ENCODE results near the gene RUVBL1.

RUVBL1 gene

DNA sequence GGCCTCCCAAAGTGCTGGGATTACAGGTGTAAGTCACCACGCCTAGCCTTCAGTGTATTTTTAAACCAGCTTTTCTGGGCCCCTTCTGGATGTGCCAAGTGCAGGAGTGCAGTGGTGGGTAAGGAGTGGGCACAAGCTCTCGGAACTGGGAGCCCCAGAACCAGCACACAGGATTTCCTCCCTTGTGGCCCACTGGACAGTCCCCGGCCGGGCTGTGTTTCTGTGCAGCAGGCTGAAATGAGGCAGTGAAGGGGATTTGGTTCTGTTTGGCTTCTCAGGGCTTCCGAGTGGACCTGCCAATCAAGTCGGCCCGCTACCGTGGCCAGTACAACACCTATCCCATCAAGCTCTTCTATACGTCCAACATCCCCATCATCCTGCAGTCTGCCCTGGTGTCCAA lies 56.9 kb downstream of the RUVBL1 start:
- no peak for DNase-seq (ENCODE audit: low read depth)

DNA sequence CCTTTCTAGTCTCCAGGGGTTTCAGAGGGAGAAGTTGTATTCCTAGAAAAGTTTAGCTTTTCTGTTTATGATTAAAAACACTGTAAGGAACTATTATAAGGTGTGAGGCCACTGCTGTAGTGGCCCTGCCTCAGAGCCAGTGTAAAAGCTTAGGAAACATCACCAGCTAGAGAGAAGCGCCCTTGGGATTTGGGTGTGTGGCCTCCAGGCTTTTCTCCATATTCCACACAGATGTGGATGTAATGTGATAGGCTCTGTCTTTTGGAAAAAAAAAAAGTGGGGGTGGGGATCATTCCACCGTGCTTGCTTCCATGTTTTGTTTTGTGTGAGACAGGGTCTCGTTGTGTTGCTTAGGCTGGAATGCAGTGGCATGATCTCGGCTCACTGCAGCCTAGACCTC lies 57.5 kb downstream of the RUVBL1 start:
- DNase-seq (ENCODE audit: low read depth) = peak; percentile 74

DNA sequence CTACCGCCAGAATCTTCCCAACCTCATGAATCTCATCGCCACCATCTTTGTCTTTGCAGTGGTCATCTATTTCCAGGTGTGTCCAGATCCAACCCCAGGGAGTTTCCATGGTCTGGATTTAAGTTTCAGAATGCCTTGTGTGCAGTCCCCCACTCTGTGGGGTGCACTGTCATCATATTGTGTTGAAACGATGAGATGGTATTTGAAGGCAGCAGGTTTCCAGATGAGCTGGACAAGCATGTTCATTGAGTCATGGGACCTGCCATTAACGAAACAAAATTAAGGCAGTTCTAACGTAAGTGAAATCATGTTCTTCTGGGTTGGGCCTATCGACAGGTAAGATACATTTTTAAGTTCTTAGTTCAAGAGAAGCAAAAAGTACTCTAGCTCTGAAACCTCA lies 58.6 kb downstream of the RUVBL1 start:
- no peak for DNase-seq (ENCODE audit: low read depth)

DNA sequence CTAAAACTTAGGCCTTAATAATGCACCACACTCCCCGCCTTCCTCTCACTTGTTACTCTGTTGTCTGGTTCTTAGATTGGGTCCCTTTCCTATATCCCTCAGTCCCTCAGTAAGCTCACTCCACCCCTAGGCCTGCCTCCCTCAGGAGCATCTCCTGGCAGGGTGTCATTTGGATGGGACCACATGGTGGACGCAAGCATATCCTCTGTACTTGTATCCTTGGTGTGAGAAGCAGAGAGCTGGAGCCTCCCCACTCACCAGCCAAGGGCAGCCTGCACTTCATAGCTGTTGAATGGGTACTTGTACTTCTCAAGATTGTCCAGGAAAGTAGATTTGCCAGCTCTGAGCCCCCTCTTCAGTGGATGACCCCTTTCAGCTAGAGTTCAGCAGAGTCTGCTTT lies 59.7 kb downstream of the RUVBL1 start:
- no peak for DNase-seq (ENCODE audit: low read depth)

DNA sequence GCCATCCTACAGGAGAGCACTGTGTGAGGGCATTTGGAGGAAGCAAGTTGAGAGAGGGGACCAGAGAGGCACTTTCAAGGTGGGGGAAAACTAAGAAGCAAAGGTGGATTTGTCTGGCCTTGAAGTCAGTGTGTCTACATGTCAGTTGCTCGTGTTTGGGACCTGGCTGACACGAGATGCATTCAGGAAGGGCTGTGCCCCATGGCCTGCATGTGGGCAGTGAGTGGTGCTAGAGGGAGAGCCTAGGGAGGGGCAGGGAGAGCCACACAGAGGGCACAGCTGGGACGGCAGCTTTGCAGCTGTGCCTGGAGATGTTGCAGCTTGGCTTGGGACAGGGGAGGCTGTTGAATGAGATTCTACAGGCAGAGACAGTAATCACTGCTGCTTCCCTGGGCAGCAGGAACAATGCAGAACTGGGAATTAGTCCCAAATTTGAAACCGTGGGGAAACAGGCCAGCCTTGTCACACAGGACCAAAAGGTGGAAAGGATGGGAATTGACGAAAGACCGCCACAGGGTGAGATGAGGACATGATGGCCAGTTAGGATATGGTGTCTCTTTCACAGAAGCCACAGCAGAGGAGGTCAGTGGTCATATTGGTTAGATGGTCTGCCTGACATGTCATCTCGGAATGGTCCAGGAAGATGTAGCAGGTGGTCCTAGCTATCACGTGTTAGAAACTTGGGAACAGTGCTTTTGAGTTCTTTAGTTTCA lies 61.4 kb downstream of the RUVBL1 start:
- DNase-seq (ENCODE audit: low read depth) = no peak

DNA sequence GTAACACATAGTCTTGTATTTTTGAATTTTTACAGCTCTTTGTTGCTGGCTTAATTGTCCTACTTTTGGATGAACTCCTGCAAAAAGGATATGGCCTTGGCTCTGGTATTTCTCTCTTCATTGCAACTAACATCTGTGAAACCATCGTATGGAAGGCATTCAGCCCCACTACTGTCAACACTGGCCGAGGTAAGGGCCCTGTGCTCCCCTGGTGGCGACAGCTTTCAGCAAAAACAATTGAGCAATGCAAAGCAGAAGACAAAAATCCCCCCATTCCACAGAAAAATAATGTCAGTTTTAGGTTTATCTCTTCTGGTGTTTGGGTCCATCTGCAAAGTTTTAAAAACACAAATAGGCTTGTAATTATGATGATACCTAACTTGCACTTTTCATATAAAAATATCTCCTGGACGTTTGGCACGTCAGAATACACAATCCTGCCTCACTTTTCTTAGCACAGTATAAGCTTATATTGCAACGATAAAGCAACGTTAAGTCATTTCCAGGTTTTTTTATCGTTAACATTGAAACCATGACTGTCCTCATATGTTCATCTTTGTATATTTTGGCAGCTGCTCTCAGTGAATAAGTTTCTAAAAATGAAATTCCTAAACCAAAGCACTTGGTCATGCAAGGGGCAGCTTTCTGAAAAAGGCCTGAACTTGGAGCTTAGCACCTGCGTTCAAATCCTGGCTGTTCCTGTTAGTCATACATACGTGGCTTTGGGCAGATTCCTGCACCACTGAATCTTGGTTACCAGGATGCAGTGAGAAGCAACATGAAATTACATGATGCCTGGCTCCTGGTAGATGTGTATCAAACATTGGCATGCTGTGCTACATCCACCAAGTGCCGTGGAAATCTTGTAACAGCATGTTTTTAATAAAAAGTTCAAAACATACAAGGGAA lies 62.9 kb downstream of the RUVBL1 start:
- peak; percentile 94 for DNase-seq (ENCODE audit: low read depth)

DNA sequence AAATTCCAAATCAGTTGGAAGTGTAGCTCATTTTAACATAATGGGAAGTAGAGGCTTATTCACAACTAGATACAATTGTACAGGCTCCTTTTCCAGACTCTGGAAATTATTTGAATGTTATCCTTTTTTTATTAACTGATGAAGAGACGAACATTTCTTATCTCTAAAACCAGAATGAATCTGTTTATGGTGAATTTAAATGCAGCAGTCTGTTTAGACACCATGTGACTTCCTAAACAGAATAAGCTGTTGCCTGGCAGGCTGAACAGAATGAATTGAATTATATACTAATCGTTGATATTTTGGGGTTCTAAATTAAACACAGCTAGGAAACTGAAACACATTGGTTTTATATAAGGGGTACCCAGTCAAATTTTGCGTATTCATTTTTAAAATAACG lies 67.4 kb downstream of the RUVBL1 start:
- no peak for DNase-seq (ENCODE audit: low read depth)

DNA sequence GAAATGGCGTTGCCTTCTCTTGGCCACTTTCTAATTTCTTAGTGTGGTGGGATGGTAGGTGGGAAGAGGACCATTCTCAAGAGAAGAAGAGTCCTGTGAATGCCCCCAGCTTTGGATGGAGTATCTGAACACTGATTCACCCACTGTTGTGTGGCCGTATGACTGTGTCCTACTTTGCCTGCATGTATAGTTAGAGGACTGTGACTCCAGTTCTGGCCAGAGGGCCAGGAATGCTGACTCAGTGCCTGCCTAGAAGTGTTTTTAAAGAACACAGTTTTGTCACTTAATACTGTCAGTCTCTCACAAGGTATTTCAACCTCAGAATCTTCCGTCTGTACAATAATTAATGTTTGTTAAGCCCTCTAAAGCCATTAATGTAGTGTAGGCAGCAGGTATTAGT lies 69.2 kb downstream of the RUVBL1 start:
- DNase-seq (ENCODE audit: low read depth) = peak; percentile 46

DNA sequence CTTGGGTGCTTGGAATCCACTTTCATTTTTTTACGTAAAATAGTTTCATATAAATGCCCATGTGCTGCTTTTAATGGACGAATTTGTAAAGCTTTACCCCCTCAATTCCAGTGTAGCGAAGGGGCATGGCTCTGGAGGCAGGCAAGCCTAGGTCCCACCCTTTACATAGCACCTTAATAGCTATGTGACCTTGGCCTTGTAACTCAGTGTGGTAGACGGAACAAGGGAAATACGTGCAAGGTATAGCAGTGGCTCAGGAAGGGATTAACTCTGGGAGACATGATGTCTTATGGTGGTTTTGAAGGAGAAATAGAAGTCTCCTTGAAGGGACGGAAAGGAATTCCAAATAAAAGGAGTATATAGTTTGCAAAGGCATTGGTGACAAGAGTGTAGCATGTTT lies 70.0 kb downstream of the RUVBL1 start:
- no peak for DNase-seq (ENCODE audit: low read depth)

DNA sequence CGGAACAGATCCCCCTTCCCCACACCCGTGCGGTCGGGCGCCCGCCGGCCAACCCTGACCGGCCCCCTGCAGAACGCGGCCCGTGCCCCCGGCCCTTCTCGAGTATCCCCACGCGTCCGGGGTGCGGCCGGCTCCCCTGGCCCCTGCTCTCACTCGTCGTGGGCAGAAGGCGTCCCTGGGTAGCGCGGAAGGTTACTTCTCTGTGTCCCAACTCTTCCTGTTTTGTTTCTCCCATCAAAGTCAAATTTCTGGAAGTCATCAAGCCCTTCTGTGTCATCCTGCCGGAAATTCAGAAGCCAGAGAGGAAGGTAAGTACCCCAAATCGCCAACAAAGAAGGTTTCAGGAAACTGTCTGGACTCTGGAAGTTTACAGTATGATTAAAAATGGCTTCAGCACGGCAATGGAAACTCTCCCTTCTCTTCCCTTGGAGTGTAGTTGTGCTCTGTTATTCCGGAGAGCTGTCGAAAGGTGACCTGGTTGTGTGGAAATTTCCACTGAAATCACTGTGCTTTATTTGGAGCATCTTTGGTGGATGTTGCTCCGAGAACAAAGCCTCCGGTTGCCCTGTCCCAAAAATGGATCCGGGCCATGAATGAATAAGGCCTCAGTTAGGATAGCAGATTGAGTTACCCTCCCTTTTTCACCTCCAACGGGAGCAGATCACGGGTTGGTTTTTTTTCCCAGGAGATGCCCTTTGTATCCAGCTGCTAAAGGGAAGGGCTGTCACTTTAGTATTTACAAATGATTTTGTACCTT lies 70.8 kb downstream of the RUVBL1 start:
- no peak for DNase-seq (ENCODE audit: low read depth)

DNA sequence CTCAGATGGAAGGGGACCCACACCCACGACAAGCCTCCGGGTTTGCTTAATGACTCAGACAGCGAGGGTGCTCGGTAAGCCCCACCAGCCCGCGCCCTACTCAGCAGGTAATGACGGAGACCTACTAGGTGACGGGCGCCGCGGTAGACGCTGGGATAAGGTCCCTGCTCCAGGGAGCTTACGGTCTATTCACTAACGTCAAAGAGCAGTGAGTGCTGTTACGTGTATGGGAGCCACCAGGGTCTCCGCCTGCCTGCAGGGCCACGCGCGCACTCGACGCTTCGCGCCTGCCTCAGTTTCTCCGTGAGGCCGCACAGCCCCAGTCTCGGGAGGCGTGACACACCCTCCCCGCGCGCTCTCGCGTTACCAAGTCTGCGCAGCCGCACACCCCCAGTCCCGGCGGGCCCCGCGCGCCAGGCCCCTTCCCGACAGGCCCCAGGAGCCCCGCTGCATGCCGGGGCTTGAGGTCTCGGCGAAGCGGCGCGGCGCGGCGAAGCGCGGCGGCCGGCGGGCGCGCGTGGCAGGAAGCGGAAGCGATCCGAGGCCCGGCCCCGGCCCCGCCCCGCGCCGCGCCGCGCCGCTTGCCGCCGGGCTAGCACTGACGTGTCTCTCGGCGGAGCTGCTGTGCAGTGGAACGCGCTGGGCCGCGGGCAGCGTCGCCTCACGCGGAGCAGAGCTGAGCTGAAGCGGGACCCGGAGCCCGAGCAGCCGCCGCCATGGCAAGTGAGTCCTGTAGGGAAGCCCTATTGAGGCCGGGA lies 71.6 kb downstream of the RUVBL1 start, which contains the start of gene SEC61A1:
Gene SEC61A1, plus strand, starts transcription at position 601 of the 758 bp plus-strand sequence. Its CDS starts 116 bp downstream, at position 717.
- peak; percentile 95 for DNase-seq (ENCODE audit: low read depth)

DNA sequence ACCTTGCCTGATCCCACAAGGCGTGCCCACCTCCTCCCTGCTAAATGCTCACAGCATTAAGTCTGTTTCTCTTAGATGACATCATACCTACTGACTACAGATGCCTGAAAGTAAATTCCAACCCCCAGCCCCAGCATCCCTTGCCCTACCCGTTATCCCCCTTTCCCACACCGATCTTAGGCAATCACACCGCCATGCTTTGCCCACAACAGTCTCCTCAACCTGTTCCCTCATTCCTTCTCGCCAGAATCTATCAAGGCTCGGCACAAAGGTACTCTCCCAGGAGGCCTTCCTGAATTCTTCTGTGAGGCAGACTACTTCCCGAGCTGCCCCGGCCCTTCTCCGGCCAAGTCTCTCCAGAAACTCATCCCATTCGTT lies 72.2 kb downstream of the RUVBL1 start:
- no peak for DNase-seq (ENCODE audit: low read depth)

DNA sequence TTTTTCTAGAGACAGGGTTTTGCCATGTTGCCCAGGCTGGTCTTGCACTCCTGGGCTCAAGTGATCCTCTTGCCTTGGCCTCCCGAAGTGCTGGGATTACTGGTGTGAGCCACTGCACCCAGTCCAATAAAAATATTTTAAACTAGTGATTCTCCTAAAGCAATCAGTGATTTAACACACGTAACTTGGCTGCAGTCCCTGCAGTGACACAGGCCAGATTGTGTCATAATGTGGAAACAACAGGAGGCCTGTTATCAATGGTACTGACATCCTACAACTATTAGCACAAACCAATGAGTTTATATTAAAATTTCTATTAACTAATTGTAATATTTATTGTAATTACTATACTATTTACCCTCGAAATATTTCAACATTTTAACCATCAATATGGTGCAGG lies 73.0 kb downstream of the RUVBL1 start:
- no peak for DNase-seq (ENCODE audit: low read depth)

DNA sequence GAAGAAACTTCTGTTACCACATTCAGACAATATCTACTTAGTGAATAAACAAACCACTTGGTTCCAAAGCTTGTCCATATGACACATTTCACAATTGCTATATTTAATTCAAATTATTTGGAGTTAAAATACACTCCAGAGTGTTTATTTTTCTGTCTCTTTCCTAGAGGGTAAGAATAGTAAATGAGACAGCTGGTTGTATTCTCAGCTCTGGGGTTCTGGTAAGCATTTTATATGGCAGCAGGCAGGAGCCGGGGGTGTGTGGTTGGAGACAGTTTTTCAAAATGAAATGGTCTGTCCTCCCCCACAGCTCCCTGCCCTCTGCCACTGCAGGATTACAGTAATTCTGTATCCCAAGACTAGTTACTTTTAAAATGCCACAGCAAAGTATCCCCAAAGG lies 82.3 kb downstream of the RUVBL1 start:
- no peak for DNase-seq (ENCODE audit: low read depth)

DNA sequence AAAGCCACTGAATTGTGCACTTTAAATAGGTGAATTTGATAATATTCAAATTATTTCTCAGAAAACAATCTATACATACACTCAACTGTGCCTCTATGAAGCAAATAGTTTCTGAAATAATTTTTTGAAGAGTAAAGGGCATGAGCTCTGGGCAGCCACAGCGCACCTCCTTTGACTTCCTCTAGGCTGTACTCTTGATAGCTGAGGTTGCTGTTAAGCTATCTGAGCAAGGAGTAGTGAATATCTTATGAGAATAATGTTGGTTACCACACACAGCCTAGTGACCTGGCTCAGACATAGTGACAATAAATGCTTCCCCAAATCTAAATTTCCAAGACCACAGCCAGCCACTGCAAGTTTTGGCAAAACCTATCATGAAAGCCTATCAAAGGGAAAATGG lies 83.0 kb downstream of the RUVBL1 start:
- DNase-seq (ENCODE audit: low read depth) = no peak

DNA sequence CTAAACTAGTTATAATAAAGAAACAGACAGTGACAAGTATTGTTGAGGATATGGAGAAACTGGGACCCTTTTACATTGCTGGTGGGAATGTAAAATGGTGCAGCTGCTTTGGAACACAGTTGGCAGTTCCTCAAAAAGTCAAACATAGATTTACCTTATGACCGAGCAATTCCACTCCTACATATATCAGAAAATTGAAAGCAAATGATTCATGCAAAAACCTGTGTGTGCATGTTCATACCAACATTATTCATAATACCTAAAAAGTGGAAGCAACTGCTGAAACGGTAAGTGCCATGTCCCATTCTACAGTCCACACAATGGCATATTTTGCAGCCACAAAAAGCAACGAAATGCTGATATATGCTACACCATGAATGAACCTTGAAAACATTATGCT lies 83.6 kb downstream of the RUVBL1 start:
- no peak for DNase-seq (ENCODE audit: low read depth)

DNA sequence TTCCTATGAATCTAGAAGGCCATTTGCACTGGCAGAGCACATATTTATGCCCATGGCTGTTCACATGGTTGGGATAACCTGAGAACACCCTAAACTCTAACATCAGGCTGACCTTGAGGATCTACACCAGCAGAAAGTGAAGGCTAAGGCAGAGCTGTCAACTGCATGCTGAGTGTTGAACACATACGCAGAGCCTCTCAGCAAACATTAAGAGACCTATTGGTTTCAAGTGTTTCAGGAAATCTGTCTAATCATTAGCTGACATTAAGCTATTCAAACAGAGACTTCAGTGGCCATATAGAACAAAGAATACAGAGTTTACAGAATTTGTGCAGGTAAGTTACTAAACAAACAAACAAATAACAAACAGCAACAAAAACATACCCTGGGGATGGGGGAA lies 87.5 kb downstream of the RUVBL1 start:
- DNase-seq (ENCODE audit: low read depth) = no peak

DNA sequence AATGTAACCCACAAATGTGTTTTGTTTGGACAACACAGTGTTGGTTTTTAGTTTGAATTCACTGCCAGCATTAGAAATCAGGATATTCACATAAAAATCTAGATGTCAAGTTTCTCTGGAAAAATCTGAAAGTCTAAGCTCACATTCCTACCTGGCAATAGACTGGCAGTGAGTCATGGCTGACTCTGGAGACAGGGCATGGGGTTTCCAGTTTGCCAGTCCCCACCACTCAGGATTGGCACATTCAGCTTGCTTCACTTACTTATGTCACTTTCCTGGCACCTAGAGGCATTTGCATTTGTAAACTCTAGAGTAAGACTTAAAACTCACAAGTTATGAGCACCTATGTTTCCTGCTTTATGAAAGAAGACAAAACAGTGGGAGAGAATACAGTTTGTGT lies 90.5 kb downstream of the RUVBL1 start:
- no peak for DNase-seq (ENCODE audit: low read depth)

Measured in fibroblast of gingiva (primary cell).